ENCODE results near the gene GPR183. TPM values are rescaled to one million over a fixed set of nuclear protein-coding genes. Genes with fewer than 3 reads are reported as not detected.

The GPR183 gene, protein sequence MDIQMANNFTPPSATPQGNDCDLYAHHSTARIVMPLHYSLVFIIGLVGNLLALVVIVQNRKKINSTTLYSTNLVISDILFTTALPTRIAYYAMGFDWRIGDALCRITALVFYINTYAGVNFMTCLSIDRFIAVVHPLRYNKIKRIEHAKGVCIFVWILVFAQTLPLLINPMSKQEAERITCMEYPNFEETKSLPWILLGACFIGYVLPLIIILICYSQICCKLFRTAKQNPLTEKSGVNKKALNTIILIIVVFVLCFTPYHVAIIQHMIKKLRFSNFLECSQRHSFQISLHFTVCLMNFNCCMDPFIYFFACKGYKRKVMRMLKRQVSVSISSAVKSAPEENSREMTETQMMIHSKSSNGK
- 0.07 and 0.13 TPM in 2 replicates for total RNA-seq

DNA sequence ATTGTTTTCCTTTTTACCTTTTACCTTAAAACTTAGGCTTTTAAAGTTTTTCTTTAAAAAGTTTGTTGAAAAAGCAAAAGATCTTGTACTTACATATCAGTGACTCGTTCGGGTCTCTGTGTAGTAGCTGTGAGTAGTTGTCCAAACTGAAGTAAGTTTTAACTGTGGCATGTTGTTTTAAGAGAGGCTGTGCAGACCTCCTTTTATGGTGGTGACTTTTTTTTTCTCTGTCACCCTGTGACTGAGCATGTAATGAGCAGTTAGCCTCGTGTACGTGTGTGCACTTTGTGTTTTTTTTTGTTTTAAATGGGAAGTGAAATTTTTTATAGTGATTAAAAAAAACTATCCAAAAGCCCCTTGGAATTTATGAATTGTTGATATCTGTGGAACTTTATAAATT is at the start of gene GPR183:
TSS of gene GPR183 (minus strand) at position 153 of the 400 bp plus-strand sequence. CDS start 11,254 bp downstream, outside the sequence.

DNA sequence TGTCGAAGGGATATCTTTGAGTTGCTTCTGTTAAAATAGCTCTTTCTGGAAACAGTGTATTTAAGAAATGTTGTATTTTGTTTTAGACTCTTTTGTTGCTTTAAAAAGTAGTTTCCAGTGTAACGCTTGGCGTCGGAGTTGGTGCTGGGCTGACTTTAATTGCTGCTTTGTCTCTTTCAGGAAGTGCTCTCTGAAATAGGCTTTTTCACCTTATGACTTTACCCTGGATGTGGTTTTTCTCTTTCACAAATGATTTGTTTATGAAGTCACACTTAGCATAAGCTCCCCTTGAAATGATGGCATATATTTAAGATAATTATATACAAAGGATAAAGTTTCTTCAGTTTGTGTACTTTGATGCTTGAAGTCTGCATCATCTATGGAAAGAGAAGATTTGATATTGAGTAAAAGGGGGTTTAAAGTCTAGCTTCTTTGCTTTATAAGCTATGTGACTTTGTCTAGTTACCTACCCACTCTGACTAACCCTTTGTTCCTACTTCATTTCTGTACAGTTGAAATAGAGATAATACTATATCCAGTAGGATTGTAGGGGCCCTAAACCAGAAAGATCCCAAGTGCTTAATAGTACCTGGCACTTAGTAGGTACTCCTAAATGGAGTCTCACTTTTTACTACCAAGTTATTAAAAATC is 48.9 kb downstream of the GPR183 start, which contains the start of gene GPR18:
TSS of gene GPR18 (minus strand) at position 170 of the 651 bp plus-strand sequence. CDS start 2,507 bp downstream, outside the sequence.

Other genes with a start within 250 kb of the GPR183 start
- gene UBAC2, start 106.5 kb downstream of the GPR183 start, total RNA-seq: 50.4 and 53.6 TPM in 2 replicates
- not detected in 2 replicates for gene GPR18, start 49.0 kb downstream of the GPR183 start, total RNA-seq
- 137 and 179 TPM in 2 replicates for gene TM9SF2, start 194.1 kb upstream of the GPR183 start, total RNA-seq

Measured in smooth muscle cell of the pulmonary artery (primary cell).